Activated CD4-positive, alpha-beta T cell treated with anti-CD3 and anti-CD28 coated beads, Interleukin-2, Interleukin-6, amounts not matched to agents 100 ng/mL and 50 ng/mL, durations not matched to agents 16 hours and 8 hours (primary cell): Measurements from ENCODE around the gene NHLRC1.

Experiments used
- DNase-seq: peaks from one replicate; pipeline ENCODE4 v3.0.0-alpha.2; 2020

Gene NHLRC1

DNA sequence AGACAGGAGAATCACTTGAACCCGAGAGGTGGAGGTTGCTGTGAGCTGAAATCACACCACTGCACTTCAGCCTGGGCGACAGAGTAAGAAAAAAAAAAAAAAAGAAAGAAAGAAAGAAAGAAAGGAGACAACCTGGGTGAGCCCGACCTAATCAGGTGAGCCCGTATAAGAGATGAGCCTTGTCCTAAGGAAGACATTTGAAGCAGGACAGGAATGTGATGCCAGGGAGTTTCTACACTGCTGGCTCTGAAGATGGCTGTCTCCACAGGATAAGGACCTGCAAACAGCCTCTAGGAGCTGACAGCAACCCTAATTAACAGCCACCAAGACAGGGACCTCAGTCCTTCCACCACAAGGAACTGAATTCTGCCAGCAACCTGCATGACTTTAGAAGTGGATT lies 41.9 kb downstream of the NHLRC1 start:
- DNase-seq, result no peak

DNA sequence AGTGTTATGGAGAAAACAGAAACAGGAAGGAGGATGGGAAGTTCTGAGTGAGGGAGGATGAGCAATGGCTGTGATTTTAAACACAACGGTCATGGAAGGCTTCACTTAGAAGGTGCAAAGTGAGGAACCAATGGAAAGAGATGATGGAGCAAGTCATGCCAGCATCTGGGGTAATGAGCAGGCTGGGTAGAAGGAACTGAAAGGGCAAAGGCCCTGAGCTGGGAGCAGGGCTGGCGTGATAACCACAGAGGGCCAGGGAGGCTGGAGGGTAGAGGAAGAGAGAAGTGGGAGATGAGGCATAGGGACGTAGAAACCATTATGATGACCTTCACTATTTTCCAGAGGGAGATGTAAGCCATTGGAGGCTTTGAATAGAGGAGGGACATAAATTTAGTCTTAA lies 43.6 kb downstream of the NHLRC1 start:
- DNase-seq, result no peak

DNA sequence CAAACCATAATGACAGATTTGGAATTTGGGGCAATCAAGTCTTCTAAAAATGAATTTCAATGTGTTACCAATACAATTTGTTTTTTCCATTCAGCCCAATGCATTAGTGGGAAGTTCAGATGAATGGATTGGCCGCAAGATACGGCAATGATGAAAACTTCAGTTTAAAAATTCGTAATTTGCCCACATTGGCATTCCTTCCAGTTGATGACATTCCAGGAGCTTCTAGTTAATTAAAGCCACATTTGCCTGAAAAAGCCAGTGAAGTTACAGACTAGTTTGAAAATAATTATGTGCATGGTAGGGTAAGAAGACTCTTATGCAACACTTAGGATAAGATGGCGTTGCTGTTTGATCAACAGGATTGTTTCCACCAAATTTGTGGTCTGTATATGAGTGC lies 46.2 kb downstream of the NHLRC1 start:
- no peak for DNase-seq

GRCh38 chr6:18072841-18073240 lies 49.6 kb downstream of the NHLRC1 start:
- DNase-seq, result no peak

DNA sequence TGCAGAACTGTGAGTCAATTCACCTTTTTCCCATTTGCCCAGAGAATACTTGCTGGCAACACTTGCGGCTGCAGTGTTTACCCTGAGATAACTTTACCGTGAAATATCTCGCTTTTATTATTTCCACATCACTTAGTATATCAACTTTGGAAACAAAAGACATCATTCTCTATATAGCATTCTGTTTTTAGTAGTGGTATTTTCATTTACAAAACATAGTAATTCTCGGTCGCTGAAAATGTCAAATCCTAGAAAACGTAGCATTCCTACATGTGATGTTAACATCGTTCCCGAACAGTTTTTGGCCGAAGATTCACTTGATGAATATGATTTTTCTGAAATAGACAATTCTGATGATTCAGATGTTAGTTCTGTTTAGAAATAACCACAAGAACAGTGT lies 52.0 kb downstream of the NHLRC1 start:
- DNase-seq, result no peak
